IgD-negative memory B cell (primary cell): Measurements from ENCODE around the gene STK31. TPM values are rescaled to one million over a fixed set of nuclear protein-coding genes. Genes with fewer than 3 reads are reported as not detected.
"Not testable (repeated sequence)": the region's sequence is repeated elsewhere in the genome, so short reads cannot be mapped to it uniquely, and the experiment has no call there.

ENCODE experiments used
- H3K27ac Mint-ChIP-seq, 3 donors: one replicate each; pipeline ENCODE4 v1.8.0; 2020 to 2022; ENCODE audit warnings: mild to moderate bottlenecking in 3 of 3, mixed read lengths in 3 of 3, moderate library complexity in 1 of 3
- H3K27me3 Mint-ChIP-seq: one replicate; pipeline ENCODE4 v1.8.0; 2021; ENCODE audit warnings: mixed read lengths
- H3K36me3 Mint-ChIP-seq: one replicate; pipeline ENCODE4 v1.8.0; 2020; ENCODE audit warnings: mild to moderate bottlenecking, mixed read lengths
- H3K4me1 Mint-ChIP-seq, 3 donors: one replicate each; pipeline ENCODE4 v1.8.0; 2020 to 2022; ENCODE audit warnings: mixed read lengths in 3 of 3, mild to moderate bottlenecking in 1 of 3
- H3K4me3 Mint-ChIP-seq, 4 donors: one replicate each; pipeline ENCODE4 v1.8.0; 2020 to 2022; ENCODE audit warnings: mild to moderate bottlenecking in 4 of 4, mixed read lengths in 4 of 4, moderate library complexity in 3 of 4
- H3K9me3 Mint-ChIP-seq, 3 donors: one replicate each; pipeline ENCODE4 v1.8.0; 2020 to 2021; ENCODE audit warnings: mixed read lengths in 3 of 3, mild to moderate bottlenecking in 1 of 3
- polyA plus RNA-seq: library from polyadenylated mRNA; unstranded; fragments of 300-500 nt; fragmentation: Illumina TruSeq; gene quantifications from one replicate; pipeline ENCODE4 v1.2.3, GENCODE V29; 2021

STK31 gene
- polyA plus RNA-seq, 1 donor from 2014 or later = not detected

DNA sequence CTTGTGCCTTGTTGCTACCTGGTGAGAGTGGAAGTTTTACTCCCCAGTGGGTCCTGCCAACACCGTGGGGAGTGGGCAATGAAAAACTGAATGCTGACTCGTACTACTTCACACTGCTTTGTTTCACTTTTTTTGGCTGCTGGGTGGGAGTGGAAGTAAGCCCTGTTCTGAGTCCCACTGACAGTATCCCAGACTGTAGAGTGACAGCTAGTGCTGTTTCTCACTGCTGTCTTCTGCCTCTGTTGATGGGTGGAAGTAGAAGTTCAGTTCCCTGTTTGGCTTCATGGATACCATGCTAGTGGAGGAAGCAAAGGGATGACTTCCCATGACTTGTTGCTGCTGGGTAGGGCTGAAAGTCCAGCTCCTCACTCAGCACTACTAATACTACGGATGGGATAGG, 98.4 kb downstream of the STK31 start:
- Mint-ChIP-seq H3K4me3 (no peak overlapping the region), H3K27me3 (no peaks in the 10 kb centered on the region), H3K4me1 (no peaks in the 10 kb centered on the region), H3K9me3 (peaks cover 3 to 18% (median 4%) of the 10 kb centered on the region in 3 donors), H3K36me3 (no peaks in the 10 kb centered on the region), H3K27ac (no peak overlapping the region)

- Mint-ChIP-seq H3K36me3 (no peaks in the 10 kb centered on the region), H3K4me3 (no peak overlapping the region), H3K9me3 (peaks cover 3 to 18% (median 4%) of the 10 kb centered on the region in 3 donors), H3K27me3 (no peaks in the 10 kb centered on the region), H3K4me1 (no peaks in the 10 kb centered on the region), H3K27ac (no peak overlapping the region)
Observed at GRCh38 chr7:23810099-23810498, 100.1 kb downstream of the STK31 start.

DNA sequence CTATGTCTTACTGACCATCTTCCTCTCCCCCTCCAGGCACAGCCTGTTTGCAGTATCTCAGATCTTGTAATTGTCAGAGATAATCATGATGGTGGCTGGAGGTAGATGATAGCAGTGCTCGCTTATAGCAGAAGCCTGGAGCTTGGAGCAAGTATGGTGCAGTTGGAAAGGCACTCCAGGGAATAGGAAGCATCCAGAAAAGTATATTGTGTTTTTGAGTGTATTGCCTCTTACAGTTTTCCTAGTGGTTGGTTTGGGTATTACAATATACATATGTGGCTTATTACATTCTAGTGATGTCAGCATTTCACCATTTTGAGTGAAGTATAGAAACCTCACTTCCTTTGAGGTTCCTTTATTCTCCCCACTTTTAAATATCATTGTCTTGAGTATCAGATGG, 101.5 kb downstream of the STK31 start:
- peaks cover 3 to 18% (median 4%) of the 10 kb centered on the region in 3 donors for H3K9me3 Mint-ChIP-seq
- H3K36me3 Mint-ChIP-seq = no peaks in the 10 kb centered on the region
- no peak overlapping the region for H3K27ac Mint-ChIP-seq
- H3K4me1 Mint-ChIP-seq = no peaks in the 10 kb centered on the region
- no peak overlapping the region for H3K4me3 Mint-ChIP-seq
- H3K27me3 Mint-ChIP-seq = no peaks in the 10 kb centered on the region

GRCh38 chr7:23828125-23828524, 118.1 kb downstream of the STK31 start:
- not testable (repeated sequence) for H3K27ac Mint-ChIP-seq, H3K36me3 Mint-ChIP-seq
- peaks cover 9 to 13% (median 11%) of the 10 kb centered on the region in 3 donors for H3K9me3 Mint-ChIP-seq

DNA sequence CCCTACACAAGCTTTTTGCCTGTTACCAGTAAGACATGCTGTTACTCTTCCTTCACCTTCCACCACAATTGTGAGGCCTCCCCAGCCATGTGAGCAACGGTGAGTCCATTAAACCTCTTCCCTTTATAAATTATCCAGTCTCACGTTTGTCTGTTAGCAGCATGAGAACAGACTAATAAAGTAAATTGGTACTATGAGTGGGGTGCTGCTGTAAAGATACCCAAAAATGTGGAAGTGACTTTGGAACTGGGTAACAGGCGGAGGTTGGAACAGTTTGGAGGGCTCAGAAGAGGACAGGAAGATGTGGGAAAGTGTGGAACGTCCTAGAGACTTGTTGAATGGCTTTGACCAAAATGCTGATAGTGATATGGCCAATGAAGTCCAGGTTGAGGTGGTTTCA, 122.7 kb downstream of the STK31 start:
- not testable (repeated sequence) for H3K27me3 Mint-ChIP-seq, H3K27ac Mint-ChIP-seq, H3K36me3 Mint-ChIP-seq, H3K4me1 Mint-ChIP-seq
- Mint-ChIP-seq H3K9me3 (peaks cover 13 to 28% (median 22%) of the 10 kb centered on the region in 3 donors), H3K4me3 (peak overlapping the region in 1 of 4 donors; percentile 47)

More at GRCh38 chr7:23828125-23828524, 118.1 kb downstream of the STK31 start:
- H3K4me3 Mint-ChIP-seq, H3K27me3 Mint-ChIP-seq, H3K4me1 Mint-ChIP-seq: not testable (repeated sequence)

DNA sequence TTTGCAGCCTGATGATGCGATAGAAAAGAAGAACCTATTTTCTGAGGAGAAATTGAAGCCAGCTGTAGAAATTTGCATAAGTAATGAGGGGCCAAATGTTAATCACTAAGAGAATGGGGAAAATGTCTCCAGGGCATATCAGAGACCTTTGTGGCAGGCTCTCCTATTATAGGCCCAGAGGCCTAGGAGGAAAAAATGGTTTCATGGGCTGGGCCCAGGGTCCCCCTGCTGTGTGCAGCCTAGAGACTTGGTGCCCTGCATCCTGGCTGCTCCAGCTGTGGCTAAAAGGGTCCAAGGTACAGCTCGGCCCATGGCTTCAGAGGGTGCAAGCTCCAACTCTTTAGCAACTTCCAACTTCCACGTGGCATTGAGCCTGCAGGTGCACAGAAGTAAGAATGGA, 123.4 kb downstream of the STK31 start:
- H3K27ac Mint-ChIP-seq = no peak overlapping the region
- peaks cover 15 to 30% (median 28%) of the 10 kb centered on the region in 3 donors for H3K9me3 Mint-ChIP-seq
- H3K36me3 Mint-ChIP-seq = peaks cover 8% of the 10 kb centered on the region
- peaks cover 3% of the 10 kb centered on the region for H3K27me3 Mint-ChIP-seq
- H3K4me3 Mint-ChIP-seq = no peak overlapping the region
- H3K4me1 Mint-ChIP-seq = no peaks in the 10 kb centered on the region

- H3K4me3 Mint-ChIP-seq, H3K4me1 Mint-ChIP-seq, H3K27me3 Mint-ChIP-seq, H3K27ac Mint-ChIP-seq, H3K36me3 Mint-ChIP-seq: not testable (repeated sequence)
- H3K9me3 Mint-ChIP-seq = peaks cover 5 to 23% (median 21%) of the 10 kb centered on the region in 3 donors
Observed at GRCh38 chr7:23844837-23845236, 134.8 kb downstream of the STK31 start.

DNA sequence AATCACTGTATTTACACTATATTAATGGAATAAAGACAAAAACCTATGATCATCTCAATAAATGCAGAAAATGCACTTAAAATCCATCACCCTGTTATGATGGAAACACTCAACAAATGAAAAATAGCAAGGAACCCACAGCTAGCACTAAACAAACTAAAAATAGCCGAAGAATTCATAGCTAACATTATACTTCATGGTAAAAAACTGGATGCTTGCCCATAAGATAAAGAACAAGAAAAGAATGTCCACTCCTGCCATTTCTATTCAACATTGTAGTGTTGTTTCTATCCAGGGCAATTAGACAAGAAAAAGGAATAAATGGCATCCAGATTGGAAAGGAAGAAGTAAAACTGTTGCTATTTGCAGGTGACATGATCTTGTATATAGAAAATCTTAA, 142.1 kb downstream of the STK31 start:
- H3K4me3 Mint-ChIP-seq = no peak overlapping the region
- H3K4me1 Mint-ChIP-seq = no peaks in the 10 kb centered on the region
- H3K27ac Mint-ChIP-seq = no peak overlapping the region
- peaks cover 2% of the 10 kb centered on the region for H3K36me3 Mint-ChIP-seq
- H3K27me3 Mint-ChIP-seq = no peaks in the 10 kb centered on the region
- peaks cover 4 to 13% (median 6%) of the 10 kb centered on the region in 3 donors for H3K9me3 Mint-ChIP-seq

DNA sequence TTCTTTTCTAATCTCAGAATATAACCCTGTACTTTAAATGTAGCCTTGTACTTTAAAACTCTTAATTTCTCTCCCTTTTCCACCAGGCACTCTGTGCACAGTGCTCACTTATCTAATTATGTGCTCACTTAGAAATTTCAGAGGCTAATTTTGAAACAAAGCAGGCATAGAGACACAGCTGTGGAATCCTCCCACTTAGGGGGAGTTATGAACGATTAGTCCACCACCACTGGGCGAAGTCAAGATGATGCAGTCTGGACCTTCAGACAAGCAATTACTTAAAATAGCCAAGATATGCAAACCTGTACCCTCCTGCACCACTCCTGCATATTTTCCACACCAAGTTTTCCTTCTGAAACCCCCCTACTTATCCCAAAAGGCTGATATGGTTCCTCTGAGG, 143.0 kb downstream of the STK31 start:
- Mint-ChIP-seq H3K4me3 (no peak overlapping the region), H3K36me3 (peaks cover 2% of the 10 kb centered on the region), H3K4me1 (no peaks in the 10 kb centered on the region), H3K27me3 (no peaks in the 10 kb centered on the region), H3K27ac (no peak overlapping the region), H3K9me3 (peaks cover 2 to 13% (median 6%) of the 10 kb centered on the region in 3 donors)

DNA sequence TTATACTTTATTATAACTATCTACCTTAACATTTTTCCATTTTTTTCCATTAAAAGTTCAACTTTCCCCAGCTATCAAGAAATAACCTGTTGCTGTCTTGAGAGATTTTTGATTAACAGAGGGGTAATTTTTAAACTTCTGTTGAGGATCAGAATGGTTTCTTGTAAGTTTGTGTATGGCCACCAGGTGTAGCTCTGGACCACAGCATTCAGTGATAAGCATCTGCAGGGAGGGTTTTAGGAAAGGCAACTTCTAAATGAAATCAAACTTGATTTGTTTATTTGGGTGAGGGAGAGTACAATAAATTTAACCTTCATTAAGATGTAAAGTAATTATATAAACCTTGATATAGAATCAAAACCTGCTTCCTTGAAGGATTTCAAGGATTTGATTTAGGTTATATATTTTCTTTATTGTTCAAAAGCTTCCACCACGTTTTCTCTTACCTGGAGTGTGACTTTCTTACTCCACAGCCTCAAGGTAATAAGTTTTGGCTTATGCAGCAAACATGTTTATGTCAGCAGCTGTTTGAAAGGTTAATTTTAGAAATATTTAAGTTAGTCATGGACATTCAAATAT, 153.3 kb downstream of the STK31 start:
- no peaks in the 10 kb centered on the region for H3K36me3 Mint-ChIP-seq
- no peaks in the 10 kb centered on the region for H3K4me1 Mint-ChIP-seq
- peaks cover 2% of the 10 kb centered on the region for H3K27me3 Mint-ChIP-seq
- H3K4me3 Mint-ChIP-seq = no peak overlapping the region
- H3K27ac Mint-ChIP-seq = no peak overlapping the region
- no peaks in the 10 kb centered on the region for H3K9me3 Mint-ChIP-seq

- peaks cover under 1% of the 10 kb centered on the region for H3K36me3 Mint-ChIP-seq
- H3K27ac Mint-ChIP-seq = no peak overlapping the region
- no peaks in the 10 kb centered on the region for H3K4me1 Mint-ChIP-seq
- H3K4me3 Mint-ChIP-seq = no peak overlapping the region
- H3K27me3 Mint-ChIP-seq = peaks cover 4% of the 10 kb centered on the region
- H3K9me3 Mint-ChIP-seq = peaks cover 0 to under 1% (median 0%) of the 10 kb centered on the region in 3 donors
Observed at GRCh38 chr7:23864973-23865372, 155.0 kb downstream of the STK31 start.

- H3K27ac Mint-ChIP-seq = no peak overlapping the region
- H3K9me3 Mint-ChIP-seq = peaks cover 0 to 4% (median 1%) of the 10 kb centered on the region in 3 donors
- peaks cover 4% of the 10 kb centered on the region for H3K27me3 Mint-ChIP-seq
- no peaks in the 10 kb centered on the region for H3K4me1 Mint-ChIP-seq
- H3K4me3 Mint-ChIP-seq = no peak overlapping the region
- peaks cover 4% of the 10 kb centered on the region for H3K36me3 Mint-ChIP-seq
Observed at GRCh38 chr7:23873306-23873705, 163.3 kb downstream of the STK31 start.

DNA sequence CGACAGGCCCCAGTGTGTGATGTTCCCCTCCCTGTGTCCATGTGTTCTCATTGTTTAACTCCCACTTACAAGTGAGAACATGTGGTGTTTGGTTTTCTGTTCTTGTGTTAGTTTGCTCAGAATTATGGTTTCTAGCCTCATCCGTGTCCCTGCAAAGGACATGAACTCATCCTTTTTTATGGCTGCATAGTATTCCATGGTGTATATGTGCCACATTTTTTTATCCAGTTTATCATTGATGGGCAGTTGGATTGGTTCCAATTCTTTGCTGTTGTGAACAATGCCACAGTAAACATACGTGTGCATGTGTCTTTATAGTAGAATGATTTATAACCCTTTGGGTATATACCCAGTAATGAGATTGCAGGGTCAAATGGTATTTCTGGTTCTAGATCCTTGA, 166.5 kb downstream of the STK31 start:
- H3K27me3 Mint-ChIP-seq, H3K4me3 Mint-ChIP-seq: not testable (repeated sequence)

More for the DNA sequence above, 166.5 kb downstream of the STK31 start:
- H3K27ac Mint-ChIP-seq, H3K4me1 Mint-ChIP-seq, H3K9me3 Mint-ChIP-seq, H3K36me3 Mint-ChIP-seq: not testable (repeated sequence)

Other genes starting within 250 kb of the STK31 start
- 5.4 TPM for gene IGF2BP3, start 239.7 kb upstream of the STK31 start, polyA plus RNA-seq
- 44.0 TPM for gene TRA2A, start 178.2 kb upstream of the STK31 start, polyA plus RNA-seq
- gene CCDC126, start 112.8 kb upstream of the STK31 start, polyA plus RNA-seq = 12.7 TPM
- 3.6 TPM for gene FAM221A, start 30.0 kb upstream of the STK31 start, polyA plus RNA-seq